OCI-LY3 (cell line): ENCODE results near the gene PTCD1.

Experiments
- EZH2phosphoT487 ChIP-seq: fragments of 200-600 bp; shearing (Covaris generic); IDR thresholded peaks from 2 replicates; pipeline ENCODE4 v1.6.1; 2018; ENCODE audit warnings: antibody characterized with exemption, mixed run types, low read depth
- TF ChIP-seq, protein P1 (sequence below): fragments of 200-600, 300-600 bp; sonication (generic); IDR thresholded peaks from 2 replicates; pipeline ENCODE4 v1.5.1; 2014; ENCODE audit warnings: antibody characterized with exemption, low read length, low read depth

DNA sequence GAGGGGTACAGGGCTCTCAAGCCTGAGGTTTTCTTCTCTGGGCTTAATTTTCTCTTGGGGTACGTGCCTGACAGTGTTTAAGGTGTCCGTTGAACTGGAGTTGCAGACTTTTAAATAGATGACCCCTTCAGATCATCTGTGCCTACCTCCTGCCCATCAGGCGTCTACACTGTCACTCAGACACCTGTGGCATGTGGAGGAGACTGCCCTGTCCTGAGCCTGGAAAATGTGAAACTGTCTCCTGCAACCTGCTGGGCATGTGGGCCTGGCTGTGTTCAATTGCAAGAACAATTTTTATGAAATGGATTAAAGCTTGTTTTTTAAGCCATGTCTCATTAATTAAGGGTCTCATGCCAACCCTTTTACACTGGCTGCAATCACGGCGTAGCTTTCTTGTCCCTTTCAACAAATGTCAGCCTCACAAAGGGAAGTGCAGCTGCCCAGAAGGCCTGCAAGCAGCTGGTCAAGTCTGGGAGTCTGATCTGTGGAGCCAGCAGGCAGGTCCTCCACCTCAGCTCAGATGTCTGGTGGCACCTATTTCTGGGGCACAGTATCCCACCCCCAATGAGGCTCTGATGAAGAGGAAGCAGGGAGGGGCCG is 18.6 kb upstream of the PTCD1 start:
- TF ChIP-seq, protein P1, sequence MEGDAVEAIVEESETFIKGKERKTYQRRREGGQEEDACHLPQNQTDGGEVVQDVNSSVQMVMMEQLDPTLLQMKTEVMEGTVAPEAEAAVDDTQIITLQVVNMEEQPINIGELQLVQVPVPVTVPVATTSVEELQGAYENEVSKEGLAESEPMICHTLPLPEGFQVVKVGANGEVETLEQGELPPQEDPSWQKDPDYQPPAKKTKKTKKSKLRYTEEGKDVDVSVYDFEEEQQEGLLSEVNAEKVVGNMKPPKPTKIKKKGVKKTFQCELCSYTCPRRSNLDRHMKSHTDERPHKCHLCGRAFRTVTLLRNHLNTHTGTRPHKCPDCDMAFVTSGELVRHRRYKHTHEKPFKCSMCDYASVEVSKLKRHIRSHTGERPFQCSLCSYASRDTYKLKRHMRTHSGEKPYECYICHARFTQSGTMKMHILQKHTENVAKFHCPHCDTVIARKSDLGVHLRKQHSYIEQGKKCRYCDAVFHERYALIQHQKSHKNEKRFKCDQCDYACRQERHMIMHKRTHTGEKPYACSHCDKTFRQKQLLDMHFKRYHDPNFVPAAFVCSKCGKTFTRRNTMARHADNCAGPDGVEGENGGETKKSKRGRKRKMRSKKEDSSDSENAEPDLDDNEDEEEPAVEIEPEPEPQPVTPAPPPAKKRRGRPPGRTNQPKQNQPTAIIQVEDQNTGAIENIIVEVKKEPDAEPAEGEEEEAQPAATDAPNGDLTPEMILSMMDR: no peak
- no peak for TF ChIP-seq EZH2phosphoT487
